Mesenchymal stem cell (in vitro differentiated cells and primary cell): ENCODE data around the gene JAG1. TPM values are rescaled to one million over a fixed set of nuclear protein-coding genes. Genes with fewer than 3 reads are reported as not detected.
"Not testable (repeated sequence)": the region's sequence is repeated elsewhere in the genome, so short reads cannot be mapped to it uniquely, and the experiment has no call there.

ENCODE experiments used
- DNase-seq: peaks from one replicate; pipeline ENCODE4 v3.0.0-alpha.2; 2013
- H2AFZ ChIP-seq: one replicate; pipeline ENCODE4 v1.6.1; 2013; ENCODE audit warnings: low read depth, mild to moderate bottlenecking, control low read depth, inconsistent platforms, low read length, moderate library complexity
- H2AK5ac ChIP-seq: 2 replicates; pipeline ENCODE4 v1.6.1; 2013; ENCODE audit warnings: low read length, moderate library complexity, mild to moderate bottlenecking, inconsistent platforms; ENCODE audit not compliant: severe bottlenecking
- H2BK120ac ChIP-seq: one replicate; pipeline ENCODE4 v1.6.1; 2013; ENCODE audit warnings: low read depth, mild to moderate bottlenecking, inconsistent platforms, low read length, moderate library complexity
- H2BK12ac ChIP-seq, 2 experiments: one replicate each; pipeline ENCODE4 v1.6.1; 2013; ENCODE audit warnings: inconsistent platforms in 2 of 2, low read length in 2 of 2, mild to moderate bottlenecking in 2 of 2, moderate library complexity in 2 of 2, control low read depth in 1 of 2
- H2BK15ac ChIP-seq: one replicate; pipeline ENCODE4 v1.6.1; 2013; ENCODE audit warnings: mild to moderate bottlenecking, low read depth, inconsistent platforms; ENCODE audit not compliant: poor library complexity, severe bottlenecking
- H2BK5ac ChIP-seq: 2 replicates; pipeline ENCODE4 v1.6.1; 2013; ENCODE audit warnings: low read depth, mild to moderate bottlenecking, low read length, control low read depth, inconsistent platforms; ENCODE audit not compliant: poor library complexity, severe bottlenecking
- H3K14ac ChIP-seq, 2 experiments: one replicate each; pipeline ENCODE4 v1.6.1; 2013; ENCODE audit warnings: inconsistent platforms in 2 of 2, low read length in 2 of 2, control low read depth in 1 of 2, mild to moderate bottlenecking in 1 of 2, moderate library complexity in 1 of 2
- H3K18ac ChIP-seq, 2 experiments: one replicate each; pipeline ENCODE4 v1.6.1; 2013; ENCODE audit warnings: inconsistent platforms in 2 of 2, low read length in 2 of 2, control low read depth in 1 of 2, low read depth in 1 of 2, mild to moderate bottlenecking in 1 of 2
- H3K23ac ChIP-seq, 2 experiments: one replicate each; pipeline ENCODE4 v1.6.1; 2013; ENCODE audit warnings: inconsistent platforms in 2 of 2, low read length in 2 of 2, mild to moderate bottlenecking in 2 of 2, moderate library complexity in 2 of 2, control low read depth in 1 of 2
- H3K27ac ChIP-seq: 2 replicates; pipeline ENCODE4 v1.5.1; 2013; ENCODE audit warnings: mild to moderate bottlenecking, moderate library complexity, low read length, control low read depth, inconsistent platforms; ENCODE audit not compliant: poor library complexity, severe bottlenecking
- H3K27me3 ChIP-seq, 2 experiments: 2 replicates each; pipeline versions ENCODE4 v1.6.1 to v1.7.0; 2013; ENCODE audit warnings: low read length in 2 of 2, mild to moderate bottlenecking in 2 of 2, moderate library complexity in 2 of 2, control low read depth in 1 of 2, inconsistent platforms in 1 of 2; ENCODE audit not compliant: control insufficient read depth in 1 of 2, insufficient read depth in 1 of 2
- H3K36me3 ChIP-seq, 2 experiments: 2 replicates each; pipeline versions ENCODE4 v1.6.1 to v1.7.0; 2013; ENCODE audit warnings: low read length in 2 of 2, control low read depth in 1 of 2, inconsistent platforms in 1 of 2, low read depth in 1 of 2, mild to moderate bottlenecking in 1 of 2; ENCODE audit not compliant: insufficient read depth in 2 of 2, control insufficient read depth in 1 of 2
- H3K4ac ChIP-seq, 2 experiments: one replicate each; pipeline ENCODE4 v1.6.1; 2013; ENCODE audit warnings: inconsistent platforms in 2 of 2, low read length in 2 of 2, mild to moderate bottlenecking in 2 of 2, moderate library complexity in 2 of 2, control low read depth in 1 of 2, low read depth in 1 of 2
- H3K4me1 ChIP-seq: 2 replicates; pipeline ENCODE4 v1.6.1; 2013; ENCODE audit warnings: low read depth, low read length, control low read depth; ENCODE audit not compliant: control insufficient read depth, insufficient read depth
- H3K4me2 ChIP-seq: 2 replicates; pipeline ENCODE4 v1.6.1; 2013; ENCODE audit warnings: low read length, mild to moderate bottlenecking, inconsistent platforms; ENCODE audit not compliant: poor library complexity, severe bottlenecking
- H3K4me3 ChIP-seq, 2 experiments: 2 replicates each; pipeline versions ENCODE4 v1.5.1 to v1.7.0; 2013; ENCODE audit warnings: low read length in 2 of 2, mild to moderate bottlenecking in 2 of 2, control low read depth in 1 of 2, low read depth in 1 of 2; ENCODE audit not compliant: insufficient read depth in 1 of 2
- H3K79me1 ChIP-seq: replicated peaks from 2 replicates; pipeline ENCODE4 v1.6.1; 2013; ENCODE audit warnings: mild to moderate bottlenecking, control low read depth, low read length, inconsistent platforms; ENCODE audit not compliant: poor library complexity, severe bottlenecking
- H3K9ac ChIP-seq: 2 replicates; pipeline ENCODE4 v1.7.0; 2013; ENCODE audit warnings: mild to moderate bottlenecking, low read length, moderate library complexity
- H3K9me3 ChIP-seq: 2 replicates; pipeline ENCODE4 v1.7.0; 2013; ENCODE audit warnings: mild to moderate bottlenecking, low read length; ENCODE audit not compliant: control insufficient read depth
- H4K8ac ChIP-seq: one replicate; pipeline ENCODE4 v1.6.1; 2013; ENCODE audit warnings: inconsistent platforms, mild to moderate bottlenecking, low read length, moderate library complexity
- H4K91ac ChIP-seq: one replicate; pipeline ENCODE4 v1.6.1; 2013; ENCODE audit warnings: mild to moderate bottlenecking, low read length, inconsistent platforms
- WGBS: methylation state at CpG from one replicate; pipeline ENCODE4 v1.1.7; 2013; ENCODE audit warnings: mixed read lengths; 5-methylcytosine and 5-hydroxymethylcytosine counted together
- small RNA-seq: library from polyadenylated mRNA; stranded (forward); fragments of <200 nt; extraction: miRNeasy Mini kit (QIAGEN cat#:217004); gene quantifications from one replicate; pipeline ENCODE3, GENCODE V24; 2013; ENCODE audit warnings: low read depth

The JAG1 gene

DNA sequence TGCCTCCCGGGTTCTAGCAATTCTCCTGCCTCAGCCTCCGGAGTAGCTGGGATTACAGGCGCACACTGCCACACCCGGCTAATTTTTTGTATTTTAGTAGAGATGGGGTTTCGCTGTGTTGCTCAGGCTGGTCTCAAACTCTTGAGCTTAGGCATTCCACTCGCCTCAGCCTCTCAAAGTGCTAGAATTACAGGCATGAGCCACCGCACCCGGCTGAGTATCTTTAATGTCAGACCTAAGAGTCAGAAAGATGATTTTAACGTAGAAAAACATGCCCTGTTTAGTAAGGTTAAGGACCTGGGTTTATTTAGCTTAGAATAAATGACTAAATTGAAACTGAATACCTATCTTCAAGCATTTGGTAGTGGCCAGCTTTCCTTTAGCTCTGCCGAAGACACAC, 83.4 kb downstream of the JAG1 start:
- not testable (repeated sequence) for DNase-seq, H3K27me3 ChIP-seq, H2BK15ac ChIP-seq, H3K14ac ChIP-seq, H2BK5ac ChIP-seq, H3K4ac ChIP-seq, H2BK12ac ChIP-seq, H3K4me3 ChIP-seq, H3K9me3 ChIP-seq, H2AFZ ChIP-seq, H3K4me2 ChIP-seq, H3K18ac ChIP-seq, H4K91ac ChIP-seq, H4K8ac ChIP-seq, H3K27ac ChIP-seq, H2BK120ac ChIP-seq, H3K23ac ChIP-seq, H3K79me1 ChIP-seq, H3K9ac ChIP-seq, H3K4me1 ChIP-seq, H2AK5ac ChIP-seq, H3K36me3 ChIP-seq
- 98% methylated on average over 8 of the region's 10 CpGs for WGBS

Small RNAs within 50 kb of the gene (small RNA-seq; reads per million reads assigned to genes)
- gene MIR6870, result not detected
